AG04449 (cell line): ENCODE measurements around the gene SEMA5B.

Source experiments
- CTCF ChIA-PET: fragments of 350-600 bp; formaldehyde crosslinking; extraction: SDS; loops from one replicate; lab custom pipeline; 2021; ENCODE audit warnings: antibody characterized with exemption; lab: Yijun Ruan, JAX
- POLR2A ChIA-PET: fragments of 400-600, 350-600 bp; formaldehyde crosslinking; extraction: SDS; loops from one replicate; lab custom pipeline; 2020; ENCODE audit warnings: antibody characterized with exemption, inconsistent platforms; lab: Yijun Ruan, JAX
- DNase-seq: peaks from one replicate; pipeline ENCODE4 v3.0.0-alpha.2; 2010; ENCODE audit warnings: low read depth, low spot score
- H3K4me3 ChIP-seq: 2 replicates; pipeline ENCODE4 v1.5.1; 2011; ENCODE audit warnings: low read depth, mild to moderate bottlenecking, control low read depth, low read length
- CTCF ChIP-seq: IDR thresholded peaks from one replicate; pipeline ENCODE4 v1.5.1; 2011; ENCODE audit warnings: mild to moderate bottlenecking, moderate library complexity, low read length, control low read depth, inconsistent platforms; ENCODE audit not compliant: insufficient read depth; ENCODE audit errors: missing control alignments

The SEMA5B gene

GRCh38 chr3:123060054-123060453, 32.5 kb upstream of the SEMA5B start:
- POLR2A ChIA-PET: no interaction called here

GRCh38 chr3:123058505-123058904, 30.9 kb upstream of the SEMA5B start:
- no peak overlapping the region for H3K4me3 ChIP-seq
- POLR2A ChIA-PET: no interaction called here
- CTCF ChIA-PET: interaction anchor here (0.9 to 1.5 kb wide), 2 partner anchors 8 to 9 kb away, joined by 3 to 5 read pairs; no protein-coding TSS in a partner anchor
- TF ChIP-seq CTCF: no peak
- DNase-seq: no peak

More at GRCh38 chr3:123060054-123060453, 32.5 kb upstream of the SEMA5B start:
- H3K4me3 ChIP-seq: no peak overlapping the region
- no peak for TF ChIP-seq CTCF
- DNase-seq: no peak
- CTCF ChIA-PET: interaction anchor here (1.3 kb wide), 1 partner anchor 29 kb away, joined by 3 read pairs; no protein-coding TSS in a partner anchor

GRCh38 chr3:123055352-123055751, 27.8 kb upstream of the SEMA5B start:
- DNase-seq: no peak
- TF ChIP-seq CTCF: no peak
- POLR2A ChIA-PET: no interaction called here
- CTCF ChIA-PET: no interaction called here
- no peak overlapping the region for H3K4me3 ChIP-seq

- DNase-seq: no peak
- no peak overlapping the region for H3K4me3 ChIP-seq
- ChIA-PET CTCF (no interaction called here), POLR2A (no interaction called here)
- TF ChIP-seq CTCF: no peak
These were observed 27.4 kb upstream of the SEMA5B start for GRCh38 chr3:123054931-123055330.

GRCh38 chr3:123054109-123054778, 26.7 kb upstream of the SEMA5B start:
- no peak for TF ChIP-seq CTCF
- POLR2A ChIA-PET: no interaction called here
- no peak overlapping the region for H3K4me3 ChIP-seq
- CTCF ChIA-PET: interaction anchor here (1.2 kb wide), 1 partner anchor 10 kb away, joined by 3 read pairs; no protein-coding TSS in a partner anchor
- no peak for DNase-seq

GRCh38 chr3:123053107-123053506, 25.5 kb upstream of the SEMA5B start:
- TF ChIP-seq CTCF: no peak
- ChIA-PET POLR2A (no interaction called here), CTCF (interaction anchor here (1.2 kb wide), 1 partner anchor 9 kb away, joined by 3 read pairs; no protein-coding TSS in a partner anchor)
- no peak for DNase-seq
- no peak overlapping the region for H3K4me3 ChIP-seq
